GM21529 (cell line): ENCODE results near the gene BCL11A.

Experiments used
- ATAC-seq: cut with Tn5 transposase; IDR thresholded peaks from one replicate; pipeline ENCODE4 v1.9.1; 2021; ENCODE audit not compliant: unreplicated experiment

BCL11A gene

DNA sequence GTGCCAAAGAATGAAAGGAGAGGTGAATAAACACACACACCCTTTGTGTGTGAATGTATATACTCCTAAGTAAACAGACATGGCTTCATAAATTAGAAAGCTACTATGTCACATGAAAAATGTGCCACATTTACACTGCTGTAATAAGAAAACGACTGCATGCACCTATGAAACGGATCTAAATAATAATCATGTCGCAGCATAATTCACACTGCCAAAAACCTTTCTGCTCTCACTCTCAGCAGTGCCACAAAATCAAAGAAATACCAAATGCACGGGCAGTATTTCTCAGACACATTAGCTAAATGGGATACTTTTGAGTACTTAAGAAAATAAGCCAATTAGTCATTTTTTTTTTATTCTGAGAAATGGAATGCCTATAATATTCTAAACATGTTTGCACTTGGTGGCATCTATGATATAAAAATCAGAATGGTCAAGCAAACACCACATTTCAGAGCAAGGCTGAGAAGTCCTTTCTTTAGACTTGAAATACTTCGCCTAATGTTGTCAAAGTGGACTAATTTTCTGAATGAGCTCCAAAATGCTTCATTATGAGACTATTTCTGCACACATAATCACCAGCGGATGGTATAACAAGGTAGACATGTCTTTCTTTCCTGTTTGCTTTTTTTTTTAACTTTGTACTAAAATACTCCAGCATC lies 6.6 kb downstream of the BCL11A start:
- no peak for ATAC-seq

DNA sequence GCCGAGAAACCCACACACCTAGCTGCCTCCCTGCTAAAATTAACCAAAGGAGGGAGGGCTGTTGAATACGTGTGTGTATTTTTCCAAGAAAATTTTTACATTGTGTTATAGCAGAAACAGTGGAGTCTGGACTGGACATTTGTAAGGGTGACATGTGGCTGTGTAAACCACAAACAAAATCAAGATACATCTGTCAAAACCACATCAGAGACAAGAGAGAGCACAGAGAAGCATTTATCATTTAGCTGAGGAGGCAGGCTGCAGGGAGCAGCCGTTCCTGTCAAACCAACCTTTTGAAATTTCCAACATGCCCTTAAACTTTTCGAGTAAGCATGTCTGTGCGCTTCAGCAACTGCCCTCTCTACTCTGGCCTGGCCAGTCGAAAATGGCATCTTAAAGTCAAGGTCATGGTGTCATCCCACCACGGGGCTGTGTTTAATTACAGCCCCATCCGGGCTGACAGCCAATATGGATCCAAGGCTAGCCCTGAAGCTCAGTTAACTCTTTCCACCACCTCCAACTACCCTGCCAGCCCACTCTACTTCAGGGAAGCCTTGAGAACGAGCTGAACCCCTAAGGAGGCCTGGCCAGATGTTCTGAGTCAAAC lies 8.4 kb downstream of the BCL11A start:
- peak; percentile 26 for ATAC-seq

DNA sequence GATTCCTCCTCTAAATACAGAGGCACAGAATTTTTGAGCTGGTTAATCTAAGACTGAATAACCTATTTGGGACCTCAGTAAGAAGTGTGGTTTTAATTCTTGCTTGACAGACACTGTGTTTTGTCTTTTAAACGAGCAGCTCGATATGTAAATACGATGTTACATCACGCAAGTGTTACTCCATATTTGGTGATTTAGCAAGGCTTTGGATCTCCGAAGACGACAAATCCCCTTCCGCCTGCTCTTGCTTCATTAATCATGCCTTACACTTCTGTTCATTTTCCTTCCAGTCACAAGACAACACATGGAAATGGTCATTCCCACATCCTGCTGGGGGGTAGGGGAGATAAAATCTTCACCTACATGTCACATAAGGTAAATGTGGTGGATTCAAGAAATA lies 9.4 kb downstream of the BCL11A start:
- ATAC-seq: peak; percentile 39

DNA sequence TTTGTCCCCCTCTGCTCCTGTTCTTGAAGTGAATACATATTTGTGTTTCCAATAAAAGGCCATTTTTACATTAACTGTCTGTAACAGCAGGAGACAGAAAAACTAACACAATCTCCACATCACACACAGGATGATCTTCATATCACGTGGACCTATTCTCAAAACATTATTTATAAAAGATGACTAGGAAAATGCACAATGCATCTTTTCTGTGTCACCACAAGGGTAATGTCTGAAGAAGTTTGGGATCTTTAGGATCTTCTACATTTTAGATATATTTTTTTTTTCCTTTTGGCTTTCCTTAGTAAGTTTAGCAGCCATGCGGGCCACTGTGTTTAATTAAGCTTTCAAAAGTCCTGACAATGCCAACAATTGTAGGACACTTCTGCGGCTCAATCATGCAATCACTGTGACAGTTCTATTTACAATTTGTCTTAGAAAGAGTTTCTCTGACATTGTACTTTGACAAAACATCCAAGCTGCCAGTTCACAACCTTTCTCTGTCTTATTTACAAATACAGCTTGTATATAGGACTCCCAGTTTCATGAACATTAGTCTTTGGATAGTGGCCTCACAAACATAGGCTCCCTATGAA lies 12.3 kb downstream of the BCL11A start:
- no peak for ATAC-seq

DNA sequence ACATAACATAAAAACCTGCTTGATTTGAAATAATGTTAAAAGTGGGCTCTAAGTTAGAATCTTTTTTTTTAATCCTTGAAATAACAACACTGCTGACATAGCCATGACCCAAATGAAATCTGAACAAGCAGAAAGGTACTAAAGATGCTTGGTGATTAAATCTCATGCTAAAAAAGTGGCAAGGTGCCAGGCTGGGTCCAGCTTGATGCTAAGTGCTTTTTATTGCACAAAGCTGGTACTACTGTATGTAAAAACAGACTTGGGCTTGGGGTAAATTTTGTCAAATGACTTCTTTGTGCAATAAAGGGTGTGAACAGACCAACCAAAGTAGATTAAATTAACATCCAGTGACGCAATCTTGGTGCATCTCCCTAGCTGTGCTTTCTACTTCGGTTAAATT lies 13.4 kb downstream of the BCL11A start:
- ATAC-seq: no peak

DNA sequence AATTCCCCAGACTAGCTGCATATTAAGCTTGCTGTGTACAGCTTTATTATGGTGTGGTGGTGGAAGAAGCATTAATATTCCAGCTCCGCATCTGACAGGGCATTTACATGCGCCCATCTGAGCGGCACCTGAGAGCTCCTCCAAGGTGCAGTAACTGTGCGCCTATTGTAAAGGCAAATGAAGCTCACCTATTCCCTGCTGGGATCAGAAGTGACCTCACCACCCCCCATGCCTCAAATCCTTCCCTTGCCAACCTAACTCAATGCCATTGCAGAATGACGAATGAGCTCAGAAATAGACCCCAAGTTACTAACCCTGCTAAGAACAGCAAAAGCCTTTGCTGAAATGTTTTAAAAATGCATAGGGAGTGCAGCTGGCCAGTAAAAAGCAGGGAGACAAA lies 14.3 kb downstream of the BCL11A start:
- no peak for ATAC-seq

DNA sequence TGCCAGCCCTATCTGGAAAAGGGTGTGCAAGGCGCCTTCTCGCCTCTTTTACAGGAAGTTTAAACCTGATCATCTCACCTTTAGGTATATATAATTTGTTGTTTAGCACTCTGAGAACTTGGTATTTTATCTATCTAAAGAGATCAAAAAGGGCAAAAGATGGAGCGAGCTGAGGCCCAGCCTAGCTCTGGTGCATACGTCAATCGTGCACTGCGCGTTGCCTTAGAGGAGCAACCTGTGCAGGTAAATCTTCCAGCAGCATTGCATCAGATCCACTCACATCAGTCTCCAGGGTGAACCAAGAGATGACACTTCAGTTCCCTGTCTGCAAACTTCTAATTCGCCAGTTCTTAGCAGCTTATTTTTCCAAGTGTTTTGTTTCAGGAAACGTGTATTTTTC lies 15.4 kb downstream of the BCL11A start:
- ATAC-seq: no peak

DNA sequence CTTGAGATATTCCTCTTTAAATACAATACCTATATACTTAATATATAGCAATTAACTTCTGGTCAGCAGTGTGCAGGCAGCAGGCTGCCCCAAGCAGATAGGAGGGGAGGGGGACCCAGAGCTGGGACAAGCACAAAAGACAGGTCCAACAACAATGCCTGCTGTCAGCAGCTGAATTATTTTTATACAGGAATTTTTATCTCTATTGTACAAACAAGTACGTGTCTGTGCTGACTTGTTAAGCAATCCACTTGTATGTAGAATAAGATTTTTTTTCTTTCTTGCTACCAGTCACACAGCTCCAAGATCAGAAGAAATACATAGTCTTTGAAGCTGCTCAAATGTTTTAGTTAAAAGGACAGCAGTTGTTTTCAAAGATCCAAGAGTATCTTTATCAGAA lies 16.7 kb downstream of the BCL11A start:
- no peak for ATAC-seq

DNA sequence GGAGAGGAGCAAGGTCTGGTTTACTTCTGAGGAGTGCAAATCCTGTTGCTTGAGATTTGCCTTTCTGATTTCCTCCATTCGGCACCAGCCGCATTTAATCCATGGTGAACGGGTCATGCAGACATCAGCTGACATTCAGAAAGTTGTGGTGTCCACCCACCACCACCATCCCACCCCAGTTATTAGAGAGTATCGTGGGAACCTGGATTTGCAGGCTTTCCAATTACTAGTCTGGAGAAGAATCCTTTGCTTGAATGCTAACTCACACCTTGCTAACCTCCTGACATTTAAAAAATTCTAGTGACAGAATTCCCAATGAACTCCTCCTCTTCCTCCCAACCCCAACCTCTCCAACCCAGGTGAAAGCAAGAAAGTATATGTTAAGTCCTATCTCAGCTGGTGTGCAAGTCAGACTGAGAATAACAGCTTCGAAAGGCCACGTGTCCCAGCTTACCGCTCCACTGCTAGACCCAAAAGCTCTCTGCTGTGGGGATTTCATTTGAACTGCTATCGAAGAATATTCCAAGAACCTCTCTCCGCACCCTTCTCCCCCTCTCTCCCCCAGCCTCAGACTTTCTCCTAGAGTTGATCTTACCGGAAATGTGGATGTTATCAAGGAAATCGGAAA lies 17.7 kb downstream of the BCL11A start:
- peak; percentile 72 for ATAC-seq

DNA sequence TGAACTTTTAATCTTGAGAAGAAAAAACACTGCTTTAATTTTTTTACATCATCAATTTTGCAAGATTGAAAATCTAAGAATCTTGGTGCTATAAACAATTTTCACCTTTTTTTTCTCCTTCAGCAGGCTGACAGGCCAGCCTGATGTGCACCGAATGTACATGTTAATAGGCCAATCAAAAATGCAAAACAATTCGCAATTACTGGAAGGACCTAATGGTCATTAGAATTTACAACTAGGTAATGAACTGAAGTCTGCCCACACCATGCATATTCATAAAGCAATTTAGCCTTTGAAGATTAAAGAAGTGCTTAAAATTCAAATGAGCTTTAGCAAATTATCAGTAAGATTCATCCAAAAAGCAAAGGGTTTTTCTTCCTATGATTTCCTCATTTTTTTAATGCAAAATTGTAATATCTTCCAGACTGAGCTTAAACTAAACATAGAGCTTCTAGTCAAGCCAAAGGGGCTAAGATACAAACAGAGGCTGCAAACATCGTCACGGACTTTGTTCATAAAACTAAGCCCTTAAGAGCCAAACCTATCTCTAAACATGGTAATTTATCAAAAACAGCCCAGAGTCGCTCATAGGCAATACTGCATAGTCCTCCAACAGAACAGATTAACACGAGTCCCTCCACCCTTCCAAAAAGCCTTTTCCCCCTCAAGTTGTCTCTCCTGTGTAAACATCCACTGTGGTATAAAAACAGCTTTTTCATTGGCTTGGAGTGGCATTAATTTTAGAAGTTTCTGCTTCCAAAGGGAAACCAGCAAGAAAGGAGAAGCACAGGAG lies 18.4 kb downstream of the BCL11A start:
- no peak for ATAC-seq

DNA sequence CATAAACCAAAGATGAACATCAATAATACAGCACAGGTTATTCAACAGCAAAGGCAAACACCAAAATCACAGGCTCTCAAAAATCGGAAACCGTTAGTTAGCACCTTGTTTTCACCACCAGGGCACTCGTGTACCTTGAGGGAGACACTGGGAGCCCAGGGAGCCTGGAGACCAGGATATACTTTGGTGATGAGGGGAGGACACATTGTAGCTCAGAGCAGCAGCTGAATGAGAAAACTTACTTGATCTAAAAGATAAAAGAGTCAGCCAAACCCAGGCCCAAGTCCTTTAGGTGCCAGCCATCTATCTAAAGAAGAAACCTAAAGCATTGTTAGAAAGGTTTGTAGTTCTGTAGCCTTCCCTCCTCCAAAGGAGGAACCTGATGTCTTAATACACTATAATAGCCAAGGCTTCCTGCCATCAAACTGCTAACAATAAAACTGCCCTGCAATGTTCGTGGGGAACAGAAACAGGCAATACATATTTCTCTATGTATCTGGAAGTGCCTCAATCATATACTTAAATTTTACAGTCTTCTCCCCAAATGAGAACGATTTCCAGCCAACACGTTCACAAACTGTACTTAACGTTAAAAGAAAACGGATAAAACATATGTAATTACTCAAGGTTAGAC lies 19.3 kb downstream of the BCL11A start:
- no peak for ATAC-seq

DNA sequence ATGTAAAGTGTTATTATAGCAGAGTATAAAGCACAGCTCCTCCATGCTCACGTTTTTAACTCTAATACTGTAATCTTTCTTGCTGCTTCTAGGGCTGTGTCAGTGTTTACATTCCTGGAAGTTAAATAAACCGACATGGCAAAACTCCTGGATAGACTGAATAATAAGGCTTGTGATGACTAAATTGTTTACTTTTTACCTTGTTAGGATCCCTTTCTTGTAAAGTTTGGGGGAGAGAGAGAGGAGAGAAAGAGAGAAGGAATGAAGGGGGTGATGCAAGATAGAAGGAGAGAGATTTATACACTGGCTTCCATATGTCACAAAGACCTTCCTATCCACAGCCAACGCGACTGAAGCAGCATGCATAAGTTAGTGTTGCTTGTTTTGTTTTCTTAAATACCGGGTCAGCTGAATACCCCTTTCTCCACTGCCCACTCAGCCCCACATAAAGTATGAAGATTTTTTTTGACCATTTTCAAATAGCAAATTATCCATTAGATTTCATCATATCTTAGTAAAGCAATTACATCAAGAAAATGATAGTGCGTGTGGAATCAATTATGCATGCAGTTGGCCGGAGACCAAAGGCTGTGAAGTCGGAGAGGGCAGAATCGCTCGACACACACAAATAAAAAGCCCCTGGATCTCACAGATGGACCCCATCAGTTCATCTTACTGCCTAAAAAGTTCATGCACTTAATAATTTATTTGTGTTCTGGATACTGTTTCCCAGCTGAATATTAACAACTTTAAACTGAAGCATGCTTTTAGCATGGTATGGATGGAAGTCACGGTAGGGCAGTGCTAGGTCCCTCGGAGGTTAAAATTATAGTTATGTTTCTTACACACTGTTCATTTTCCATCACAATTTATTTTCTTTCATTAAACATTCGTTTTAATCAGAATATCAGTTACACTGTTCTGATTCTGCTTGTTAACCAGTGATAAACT lies 20.1 kb downstream of the BCL11A start:
- ATAC-seq: no peak

DNA sequence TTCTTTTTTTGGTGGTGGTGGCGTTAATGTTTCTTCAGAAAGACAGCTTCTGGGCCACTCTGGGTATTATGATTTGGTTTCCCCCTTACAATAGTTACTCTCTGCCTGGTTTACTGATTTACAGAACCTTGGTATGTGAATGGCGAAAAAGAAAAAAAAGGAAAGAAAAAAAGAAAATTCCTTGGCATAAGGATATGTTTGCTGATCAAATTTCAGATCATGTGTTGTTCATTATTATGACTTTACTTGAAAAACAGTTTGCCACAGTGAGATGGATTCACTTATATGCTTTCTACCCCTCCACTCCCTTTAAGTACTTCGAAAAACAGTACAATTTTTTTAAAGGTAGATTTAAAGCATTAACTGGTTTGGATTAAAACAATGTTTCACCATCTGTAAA lies 21.0 kb downstream of the BCL11A start:
- ATAC-seq: no peak

DNA sequence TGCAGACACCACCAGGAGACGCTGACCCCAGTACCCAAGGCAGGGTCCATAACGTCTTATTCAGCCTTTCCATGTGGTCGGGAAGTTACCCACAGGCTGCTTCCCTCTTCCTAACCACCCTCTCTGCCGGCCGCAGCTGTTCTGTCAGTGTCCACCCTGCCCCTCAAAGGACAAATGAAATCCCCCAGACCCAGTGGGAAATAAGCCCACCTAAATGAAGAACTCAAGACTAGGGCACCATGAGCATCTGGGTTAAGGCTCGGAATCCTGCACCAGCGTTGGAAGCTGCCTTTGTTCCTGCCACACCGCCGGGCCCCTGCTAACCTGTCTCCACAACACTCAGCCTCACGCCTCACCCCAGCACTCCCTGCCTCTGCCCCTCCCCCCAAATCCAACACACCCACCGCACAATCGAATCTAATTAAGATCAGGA lies 21.7 kb downstream of the BCL11A start:
- no peak for ATAC-seq

DNA sequence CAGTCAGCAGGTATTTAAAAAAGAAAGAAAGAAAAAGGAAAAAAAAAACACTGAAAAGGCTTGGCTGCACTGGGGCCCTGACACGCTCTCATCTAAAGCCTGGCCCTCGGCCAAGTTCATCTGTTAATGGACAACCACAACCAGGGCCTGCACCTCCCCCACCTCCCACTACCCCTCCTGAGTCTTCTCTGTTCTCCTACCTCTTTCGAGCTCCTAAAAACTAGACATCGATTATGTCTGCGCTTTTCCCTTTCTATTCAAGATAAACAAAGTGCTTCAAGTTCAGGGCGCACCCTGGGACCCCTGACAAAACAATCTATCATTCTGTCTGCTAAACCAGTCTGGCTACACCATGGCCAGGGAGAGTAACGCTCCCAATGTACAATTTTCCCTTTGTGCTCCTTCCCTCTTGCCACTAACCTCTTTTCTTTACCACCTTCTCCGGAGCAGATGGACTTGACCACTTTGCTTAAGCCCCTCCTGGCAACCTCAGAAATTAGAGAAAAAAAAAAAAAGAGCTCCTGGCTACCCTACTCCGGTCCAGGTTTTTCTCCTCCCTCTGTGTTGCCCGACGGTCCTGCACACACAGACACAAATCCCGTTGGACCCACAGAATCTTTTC lies 22.7 kb downstream of the BCL11A start:
- ATAC-seq: peak; percentile 64

DNA sequence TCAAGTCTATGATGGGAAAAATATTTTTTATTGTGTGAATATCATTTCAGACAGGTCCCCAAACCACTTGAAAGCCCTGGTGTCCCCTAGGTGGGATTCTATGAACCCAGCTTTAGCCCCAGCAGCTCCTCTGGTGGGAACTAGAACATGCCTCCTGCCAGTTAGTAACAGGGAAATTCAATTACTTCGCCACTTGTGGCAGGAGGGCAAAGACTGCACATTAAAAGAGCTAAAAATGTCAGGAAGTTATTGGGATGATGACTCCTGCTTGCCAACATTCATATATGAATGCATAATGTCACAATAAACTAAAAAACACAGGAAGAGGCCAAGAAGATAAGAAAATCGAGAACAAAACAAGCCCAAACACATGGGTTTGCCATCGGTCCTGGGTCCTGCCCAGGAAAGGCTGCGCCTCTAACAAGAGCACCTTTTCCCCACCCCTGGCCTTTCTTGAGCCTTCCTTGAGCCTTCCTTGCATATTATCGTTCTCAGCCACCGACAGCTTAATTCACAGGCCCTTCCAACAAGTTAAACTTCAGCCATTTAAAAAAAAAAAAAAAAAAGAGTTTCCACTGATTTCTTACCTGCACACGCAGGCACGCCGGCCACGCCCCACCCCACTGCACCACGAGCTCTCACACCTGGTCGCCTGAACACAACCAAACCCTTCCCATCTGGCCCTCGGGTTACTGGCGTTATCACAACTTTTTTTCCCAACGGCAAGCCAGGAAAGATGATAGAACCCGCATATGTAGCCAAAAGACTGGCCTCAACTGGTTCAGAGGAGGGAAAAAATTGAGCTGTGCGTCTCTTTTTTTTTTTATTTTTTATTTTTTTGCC lies 23.4 kb downstream of the BCL11A start:
- ATAC-seq: peak; percentile 0

DNA sequence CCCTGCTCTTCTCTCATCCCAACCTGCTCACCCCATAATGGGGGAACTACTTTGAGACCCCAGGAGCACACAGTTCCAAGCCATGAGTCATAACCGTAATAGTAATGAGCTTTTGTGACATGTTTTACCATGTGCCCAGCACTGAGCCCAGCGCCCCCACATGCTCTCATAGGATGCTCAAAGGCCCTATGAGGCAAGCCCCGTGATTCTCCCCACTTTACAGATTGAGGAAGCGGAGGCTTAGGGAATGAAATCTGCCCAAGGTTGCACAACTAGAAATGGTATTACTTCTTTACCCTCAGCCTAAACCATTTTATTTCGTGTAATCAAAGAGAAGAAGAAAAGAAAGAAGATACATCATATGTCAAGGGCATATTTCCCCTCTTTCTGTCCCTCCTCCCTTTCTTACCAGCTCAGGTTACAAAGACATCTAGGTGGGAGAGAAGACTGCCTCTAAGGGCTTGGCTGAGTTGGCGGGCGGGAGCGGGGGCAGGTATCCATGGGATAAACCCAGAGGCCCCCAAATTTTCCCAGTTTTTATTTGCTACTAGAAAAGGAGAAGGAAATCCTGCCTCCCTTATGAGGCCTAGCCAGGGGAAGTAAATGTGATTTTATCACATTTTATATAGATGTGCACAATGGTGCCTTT lies 24.2 kb downstream of the BCL11A start:
- ATAC-seq: no peak
